ENCODE results near the gene SCG2. TPM values are rescaled to one million over a fixed set of nuclear protein-coding genes. Genes with fewer than 3 reads are reported as not detected.

SCG2 gene
- total and polyA plus RNA-seq, 11 donors, result 0.07 to 2.4 (median 0.19) TPM; not detected in 2

GRCh38 chr2:223647258-223647952 lies 45.2 kb upstream of the SCG2 start:
- no peaks in the 10 kb centered on the region for H3K9me3 ChIP-seq
- no peaks in the 10 kb centered on the region for H3K36me3 ChIP-seq
- no peak overlapping the region for H3K4me3 ChIP-seq
- WGBS, 4 donors, result 76 to 84% (median 81%) methylated on average over 6 of the region's 6 CpGs
- no peaks in the 10 kb centered on the region for H3K27me3 ChIP-seq
- ATAC-seq, result no peak
- intact Hi-C loops (cut with DNase I), result no loop called here
- no peak for DNase-seq
- H3K4me1 ChIP-seq, result no peaks in the 10 kb centered on the region
- H3K27ac ChIP-seq, result no peak overlapping the region
- no peak for TF ChIP-seq CTCF (IDR thresholded peaks at IDR 0.05)
- no peak for TF ChIP-seq POLR2A (IDR thresholded peaks at IDR 0.05)

GRCh38 chr2:223644136-223644535 lies 42.0 kb upstream of the SCG2 start:
- intact Hi-C loops (cut with DNase I), result no loop called here
- WGBS, 4 donors, result 38 to 51% (median 44%) methylated on average over 3 of the region's 3 CpGs
- no peaks in the 10 kb centered on the region for H3K27me3 ChIP-seq
- no peak overlapping the region for H3K27ac ChIP-seq
- H3K9me3 ChIP-seq, result peaks cover 0 to under 1% (median 0%) of the 10 kb centered on the region in 12 donors
- H3K4me1 ChIP-seq, result no peaks in the 10 kb centered on the region
- no peak overlapping the region for H3K4me3 ChIP-seq
- no peak for ATAC-seq
- DNase-seq, result no peak
- no peaks in the 10 kb centered on the region for H3K36me3 ChIP-seq
- no peak for TF ChIP-seq POLR2A (IDR thresholded peaks at IDR 0.05)
- TF ChIP-seq CTCF (IDR thresholded peaks at IDR 0.05), result no peak

GRCh38 chr2:223643309-223643708 lies 41.1 kb upstream of the SCG2 start:
- ATAC-seq, result no peak
- TF ChIP-seq CTCF (IDR thresholded peaks at IDR 0.05), result no peak
- TF ChIP-seq POLR2A (IDR thresholded peaks at IDR 0.05), result no peak
- Histone ChIP-seq H3K36me3 (no peaks in the 10 kb centered on the region), H3K4me1 (no peaks in the 10 kb centered on the region), H3K27me3 (no peaks in the 10 kb centered on the region), H3K27ac (no peak overlapping the region), H3K9me3 (peaks cover 0 to 9% (median 0%) of the 10 kb centered on the region in 12 donors), H3K4me3 (no peak overlapping the region)
- 75 to 83% (median 79%) methylated on average over 4 of the region's 4 CpGs for WGBS, 4 donors
- no peak for DNase-seq
- intact Hi-C loops (cut with DNase I), result no loop called here

GRCh38 chr2:223642506-223642905 lies 40.3 kb upstream of the SCG2 start:
- ATAC-seq, result no peak
- Histone ChIP-seq H3K27me3 (no peaks in the 10 kb centered on the region), H3K27ac (no peak overlapping the region), H3K4me3 (no peak overlapping the region), H3K36me3 (no peaks in the 10 kb centered on the region), H3K4me1 (no peaks in the 10 kb centered on the region), H3K9me3 (peaks cover 0 to 11% (median 0%) of the 10 kb centered on the region in 12 donors)
- no peak for TF ChIP-seq CTCF (IDR thresholded peaks at IDR 0.05)
- TF ChIP-seq POLR2A (IDR thresholded peaks at IDR 0.05), result no peak
- intact Hi-C loops (cut with DNase I), result no loop called here
- no peak for DNase-seq
- WGBS, 4 donors, result 94 to 98% (median 95%) methylated on average over 1 of the region's 1 CpG

Measured in heart left ventricle (tissue), 16 donors.